ENCODE measurements around the gene CFAP100.

The CFAP100 gene

DNA sequence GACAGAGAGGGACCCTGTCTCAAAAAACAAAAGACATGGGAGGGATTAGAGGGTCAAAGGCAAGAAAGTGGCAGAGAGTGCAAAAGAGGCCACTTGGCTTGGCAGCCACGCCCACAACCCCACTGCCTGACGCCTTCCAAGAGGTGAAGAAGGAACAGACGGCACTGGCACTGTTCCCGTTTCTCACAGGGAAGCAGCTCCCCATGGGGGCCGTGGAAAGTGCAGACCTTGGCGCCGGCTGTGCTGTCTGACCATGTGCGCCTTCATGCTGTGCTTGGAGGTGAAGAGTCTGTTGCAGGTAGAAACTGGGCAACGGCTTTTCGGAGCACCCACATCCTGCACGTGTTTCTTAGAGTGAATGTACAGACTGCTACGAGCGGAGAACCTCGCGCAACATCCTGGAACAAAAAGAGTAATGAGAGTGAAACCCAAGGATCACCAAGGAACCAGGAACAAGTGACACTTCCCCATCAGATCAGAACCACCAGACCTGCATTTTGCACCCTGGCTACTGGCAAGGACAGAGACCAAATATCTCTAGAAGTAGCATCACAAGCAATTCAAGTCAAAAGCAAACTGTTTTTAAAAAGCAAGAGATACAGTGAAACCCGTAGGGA, 71.3 kb downstream of the CFAP100 start:
- Histone ChIP-seq H3K79me1 (ENCODE audit: low read depth, low read length) (peaks cover 25% of the 10 kb centered on the region), H3K4me1 (ENCODE audit: control insufficient read depth in 2 of 2, insufficient read depth in 1 of 2, low read depth in 1 of 2, low read length in 2 of 2) (peaks cover 0 to 2% of the 10 kb centered on the region in 2 donors), H4K91ac (ENCODE audit: low read depth, low read length, poor library complexity) (no peak overlapping the region), H2BK5ac (ENCODE audit: low read length) (no peak overlapping the region), H3K4me2 (ENCODE audit: insufficient read depth, low read length, poor library complexity, severe bottlenecking) (no peak overlapping the region), H2BK12ac (ENCODE audit: low read length) (no peak overlapping the region), H3K4me3 (ENCODE audit: low read length in 2 of 2) (no peak overlapping the region), H3K36me3 (replicated peaks in 1 of 2; ENCODE audit: control insufficient read depth in 2 of 2, insufficient read depth in 2 of 2, low read length in 2 of 2) (peaks cover 75 to 98% of the 10 kb centered on the region in 2 donors), H3K4ac (ENCODE audit: low read length) (no peak overlapping the region), H2AFZ (ENCODE audit: low read length) (no peak overlapping the region), H3K27me3 (ENCODE audit: control insufficient read depth in 3 of 3, insufficient read depth in 3 of 3, low read depth in 1 of 3, low read length in 3 of 3) (no peaks in the 10 kb centered on the region), H2BK120ac (ENCODE audit: low read depth, low read length) (no peak overlapping the region), H2BK15ac (ENCODE audit: low read length) (no peak overlapping the region), H3K14ac (ENCODE audit: low read length) (peak overlapping the region; percentile 86), H3K9ac (ENCODE audit: low read depth, low read length, poor library complexity) (no peak overlapping the region), H4K8ac (ENCODE audit: low read depth, low read length) (no peak overlapping the region), H3K9me3 (replicated peaks in 1 of 2; ENCODE audit: control insufficient read depth in 2 of 2, insufficient read depth in 1 of 2, low read depth in 1 of 2, low read length in 2 of 2) (no peaks in the 10 kb centered on the region), H3K18ac (ENCODE audit: low read length) (no peak overlapping the region), H3K23ac (ENCODE audit: low read depth, low read length, poor library complexity) (no peak overlapping the region), H3K27ac (replicated peaks; ENCODE audit: low read length) (no peak overlapping the region), H2AK5ac (ENCODE audit: low read depth, low read length) (no peak overlapping the region)
- no peak for DNase-seq (ENCODE audit: low spot score)
- WGBS, 2 donors (ENCODE audit: extremely low coverage in 2 of 2, insufficient read length in 2 of 2, insufficient replicate concordance in 1 of 2): no CpG with 5 or more reads among the region's 16 CpGs

DNA sequence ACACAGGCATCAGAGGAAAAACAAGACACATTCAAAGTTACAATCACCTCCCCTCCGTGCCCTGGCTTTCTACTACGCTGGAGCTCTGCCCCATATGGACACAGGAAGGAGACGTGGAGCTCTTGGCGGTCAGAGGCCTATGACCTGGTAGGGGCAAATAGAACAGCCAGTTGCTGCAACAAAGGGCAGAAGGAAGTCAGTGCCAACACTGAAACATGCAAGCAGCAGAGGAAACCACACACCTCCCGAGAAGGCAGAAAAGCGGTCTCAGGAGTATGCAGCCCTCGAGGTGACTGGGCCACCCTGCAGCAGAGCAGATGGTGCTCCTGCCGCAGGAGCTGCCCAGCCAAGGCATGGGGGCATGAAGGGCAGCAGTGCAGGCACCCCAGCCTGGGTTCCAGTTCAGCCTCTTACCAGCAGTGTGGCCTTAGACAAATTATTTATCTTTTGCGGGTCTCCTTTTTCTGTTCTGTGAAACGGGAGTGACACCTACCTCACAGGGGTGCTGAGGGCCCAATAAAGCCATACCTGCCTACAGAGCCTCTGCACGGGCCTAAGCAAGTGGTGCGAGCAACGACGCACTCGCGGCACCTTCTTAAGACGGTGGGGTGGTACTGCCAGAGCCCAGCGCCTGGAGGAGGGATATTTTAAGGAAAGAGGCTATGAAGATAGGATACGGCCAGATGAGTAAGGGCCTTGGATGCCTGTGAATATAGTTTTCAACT, 72.3 kb downstream of the CFAP100 start:
- no peak overlapping the region for H3K18ac ChIP-seq (ENCODE audit: low read length)
- H3K9ac ChIP-seq (ENCODE audit: low read depth, low read length, poor library complexity): no peak overlapping the region
- no peak overlapping the region for H2AFZ ChIP-seq (ENCODE audit: low read length)
- WGBS, 2 donors (ENCODE audit: extremely low coverage in 2 of 2, insufficient read length in 2 of 2, insufficient replicate concordance in 1 of 2): no CpG with 5 or more reads among the region's 19 CpGs
- H3K36me3 ChIP-seq (replicated peaks in 1 of 2; ENCODE audit: control insufficient read depth in 2 of 2, insufficient read depth in 2 of 2, low read length in 2 of 2): peaks cover 70 to 98% of the 10 kb centered on the region in 2 donors
- H2BK12ac ChIP-seq (ENCODE audit: low read length): no peak overlapping the region
- no peak overlapping the region for H2BK5ac ChIP-seq (ENCODE audit: low read length)
- no peak overlapping the region for H2BK15ac ChIP-seq (ENCODE audit: low read length)
- no peak overlapping the region for H2BK120ac ChIP-seq (ENCODE audit: low read depth, low read length)
- H3K4me2 ChIP-seq (ENCODE audit: insufficient read depth, low read length, poor library complexity, severe bottlenecking): no peak overlapping the region
- no peak for DNase-seq (ENCODE audit: low spot score)
- H3K27me3 ChIP-seq (ENCODE audit: control insufficient read depth in 3 of 3, insufficient read depth in 3 of 3, low read depth in 1 of 3, low read length in 3 of 3): no peaks in the 10 kb centered on the region
- no peak overlapping the region for H3K4ac ChIP-seq (ENCODE audit: low read length)
- H3K27ac ChIP-seq (replicated peaks; ENCODE audit: low read length): no peak overlapping the region
- H4K8ac ChIP-seq (ENCODE audit: low read depth, low read length): no peak overlapping the region
- H3K23ac ChIP-seq (ENCODE audit: low read depth, low read length, poor library complexity): no peak overlapping the region
- no peak overlapping the region for H3K14ac ChIP-seq (ENCODE audit: low read length)
- H3K4me3 ChIP-seq (ENCODE audit: low read length in 2 of 2): no peak overlapping the region
- no peak overlapping the region for H2AK5ac ChIP-seq (ENCODE audit: low read depth, low read length)
- H3K79me1 ChIP-seq (ENCODE audit: low read depth, low read length): peaks cover 21% of the 10 kb centered on the region
- no peak overlapping the region for H4K91ac ChIP-seq (ENCODE audit: low read depth, low read length, poor library complexity)
- H3K9me3 ChIP-seq (replicated peaks in 1 of 2; ENCODE audit: control insufficient read depth in 2 of 2, insufficient read depth in 1 of 2, low read depth in 1 of 2, low read length in 2 of 2): no peaks in the 10 kb centered on the region
- H3K4me1 ChIP-seq (ENCODE audit: control insufficient read depth in 2 of 2, insufficient read depth in 1 of 2, low read depth in 1 of 2, low read length in 2 of 2): peaks cover 0 to 3% of the 10 kb centered on the region in 2 donors

DNA sequence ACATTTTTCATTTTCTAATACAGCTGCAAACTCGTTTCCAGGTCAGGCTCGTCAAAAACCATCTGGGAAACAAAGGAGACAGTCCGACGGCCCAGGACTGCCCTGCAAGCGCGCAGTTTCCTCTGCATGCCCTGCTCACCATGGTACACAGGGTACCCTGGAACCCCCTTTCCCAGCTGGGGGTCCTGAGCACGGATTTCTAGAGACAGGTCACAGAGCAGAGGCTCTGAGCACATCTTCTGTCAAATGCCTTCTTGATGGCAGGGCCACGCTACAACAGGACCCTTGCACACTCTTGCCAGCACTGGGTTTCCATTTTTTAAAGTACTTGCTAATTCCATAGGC, 72.9 kb downstream of the CFAP100 start:
- Histone ChIP-seq H3K4me3 (ENCODE audit: low read length in 2 of 2) (no peak overlapping the region), H3K18ac (ENCODE audit: low read length) (no peak overlapping the region), H4K8ac (ENCODE audit: low read depth, low read length) (no peak overlapping the region), H3K79me1 (ENCODE audit: low read depth, low read length) (peaks cover 24% of the 10 kb centered on the region), H3K23ac (ENCODE audit: low read depth, low read length, poor library complexity) (no peak overlapping the region), H3K14ac (ENCODE audit: low read length) (no peak overlapping the region), H3K36me3 (replicated peaks in 1 of 2; ENCODE audit: control insufficient read depth in 2 of 2, insufficient read depth in 2 of 2, low read length in 2 of 2) (peaks cover 67 to 98% of the 10 kb centered on the region in 2 donors), H3K9me3 (replicated peaks in 1 of 2; ENCODE audit: control insufficient read depth in 2 of 2, insufficient read depth in 1 of 2, low read depth in 1 of 2, low read length in 2 of 2) (no peaks in the 10 kb centered on the region), H3K27me3 (ENCODE audit: control insufficient read depth in 3 of 3, insufficient read depth in 3 of 3, low read depth in 1 of 3, low read length in 3 of 3) (no peaks in the 10 kb centered on the region), H2AK5ac (ENCODE audit: low read depth, low read length) (no peak overlapping the region), H3K9ac (ENCODE audit: low read depth, low read length, poor library complexity) (no peak overlapping the region), H2BK12ac (ENCODE audit: low read length) (no peak overlapping the region), H3K4me2 (ENCODE audit: insufficient read depth, low read length, poor library complexity, severe bottlenecking) (no peak overlapping the region), H2BK15ac (ENCODE audit: low read length) (no peak overlapping the region), H3K4ac (ENCODE audit: low read length) (no peak overlapping the region), H3K4me1 (ENCODE audit: control insufficient read depth in 2 of 2, insufficient read depth in 1 of 2, low read depth in 1 of 2, low read length in 2 of 2) (peaks cover 0 to 7% of the 10 kb centered on the region in 2 donors), H2BK120ac (ENCODE audit: low read depth, low read length) (no peak overlapping the region), H3K27ac (replicated peaks; ENCODE audit: low read length) (no peak overlapping the region), H2BK5ac (ENCODE audit: low read length) (no peak overlapping the region), H2AFZ (ENCODE audit: low read length) (no peak overlapping the region), H4K91ac (ENCODE audit: low read depth, low read length, poor library complexity) (no peak overlapping the region)
- no CpG with 5 or more reads among the region's 8 CpGs for WGBS, 2 donors (ENCODE audit: extremely low coverage in 2 of 2, insufficient read length in 2 of 2, insufficient replicate concordance in 1 of 2)
- no peak for DNase-seq (ENCODE audit: low spot score)

DNA sequence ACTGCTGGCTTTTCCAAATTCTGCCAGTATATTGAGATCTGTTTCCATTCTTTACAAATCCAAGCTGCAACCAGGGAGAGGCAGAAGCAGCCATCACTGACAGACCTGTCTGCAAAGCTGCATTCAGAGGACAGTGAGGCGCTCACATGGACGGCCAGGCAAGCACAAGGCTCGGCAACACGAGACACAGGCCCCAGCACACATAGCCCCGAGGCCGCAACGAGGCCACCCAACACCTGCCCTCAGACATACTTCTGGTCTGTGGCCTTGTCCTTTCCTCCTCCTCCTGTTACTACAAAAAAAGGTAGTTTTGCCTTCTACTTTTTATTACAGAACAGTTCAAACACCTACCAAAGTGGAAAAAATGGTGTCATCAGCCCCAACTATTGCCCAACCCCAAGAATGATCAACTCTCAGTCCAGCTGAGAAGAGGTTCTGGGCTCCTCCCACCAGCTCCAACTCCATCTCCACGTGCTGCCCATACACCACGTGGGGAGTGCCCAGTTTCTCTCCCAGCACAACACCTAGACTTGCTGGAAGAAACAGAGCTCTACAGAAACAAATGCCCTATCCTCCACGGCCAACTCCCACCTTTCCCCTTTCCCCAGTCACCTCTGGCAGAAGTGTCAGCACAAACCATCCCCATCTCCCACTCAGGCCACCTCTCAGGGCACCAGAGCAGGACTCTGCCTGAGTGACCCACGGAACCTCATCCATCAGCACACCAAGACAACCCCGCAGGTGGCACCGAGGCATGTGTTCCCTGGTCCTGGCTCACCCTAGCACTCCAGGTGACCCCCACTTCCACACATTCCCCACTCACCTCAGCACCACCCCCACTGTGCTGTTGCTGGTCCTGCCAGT, 73.6 kb downstream of the CFAP100 start:
- DNase-seq (ENCODE audit: low spot score): no peak
- whole genome bisulfite sequencing, 2 donors (ENCODE audit: extremely low coverage in 2 of 2, insufficient read length in 2 of 2, insufficient replicate concordance in 1 of 2): no CpG with 5 or more reads among the region's 13 CpGs

More for the DNA sequence above, 73.6 kb downstream of the CFAP100 start:
- Histone ChIP-seq H3K14ac (ENCODE audit: low read length) (no peak overlapping the region), H2BK15ac (ENCODE audit: low read length) (no peak overlapping the region), H3K4me3 (ENCODE audit: low read length in 2 of 2) (no peak overlapping the region), H3K23ac (ENCODE audit: low read depth, low read length, poor library complexity) (no peak overlapping the region), H4K91ac (ENCODE audit: low read depth, low read length, poor library complexity) (no peak overlapping the region), H3K9ac (ENCODE audit: low read depth, low read length, poor library complexity) (no peak overlapping the region), H3K4me1 (ENCODE audit: control insufficient read depth in 2 of 2, insufficient read depth in 1 of 2, low read depth in 1 of 2, low read length in 2 of 2) (peaks cover 7 to 10% of the 10 kb centered on the region in 2 donors), H3K79me1 (ENCODE audit: low read depth, low read length) (peaks cover 24% of the 10 kb centered on the region), H3K18ac (ENCODE audit: low read length) (no peak overlapping the region), H4K8ac (ENCODE audit: low read depth, low read length) (no peak overlapping the region), H3K36me3 (replicated peaks in 1 of 2; ENCODE audit: control insufficient read depth in 2 of 2, insufficient read depth in 2 of 2, low read length in 2 of 2) (peaks cover 66 to 100% of the 10 kb centered on the region in 2 donors), H3K4me2 (ENCODE audit: insufficient read depth, low read length, poor library complexity, severe bottlenecking) (no peak overlapping the region), H2AFZ (ENCODE audit: low read length) (no peak overlapping the region), H2BK5ac (ENCODE audit: low read length) (no peak overlapping the region), H2BK12ac (ENCODE audit: low read length) (no peak overlapping the region), H2BK120ac (ENCODE audit: low read depth, low read length) (no peak overlapping the region), H3K27ac (replicated peaks; ENCODE audit: low read length) (no peak overlapping the region), H2AK5ac (ENCODE audit: low read depth, low read length) (no peak overlapping the region), H3K27me3 (ENCODE audit: control insufficient read depth in 3 of 3, insufficient read depth in 3 of 3, low read depth in 1 of 3, low read length in 3 of 3) (no peaks in the 10 kb centered on the region), H3K4ac (ENCODE audit: low read length) (no peak overlapping the region), H3K9me3 (replicated peaks in 1 of 2; ENCODE audit: control insufficient read depth in 2 of 2, insufficient read depth in 1 of 2, low read depth in 1 of 2, low read length in 2 of 2) (no peaks in the 10 kb centered on the region)
